GM19455 (cell line): ENCODE data around the gene ZEB2.

Experiments used
- ATAC-seq: cut with Tn5 transposase; IDR thresholded peaks from one replicate; pipeline ENCODE4 v1.9.1; 2021; ENCODE audit not compliant: unreplicated experiment

ZEB2 gene

DNA sequence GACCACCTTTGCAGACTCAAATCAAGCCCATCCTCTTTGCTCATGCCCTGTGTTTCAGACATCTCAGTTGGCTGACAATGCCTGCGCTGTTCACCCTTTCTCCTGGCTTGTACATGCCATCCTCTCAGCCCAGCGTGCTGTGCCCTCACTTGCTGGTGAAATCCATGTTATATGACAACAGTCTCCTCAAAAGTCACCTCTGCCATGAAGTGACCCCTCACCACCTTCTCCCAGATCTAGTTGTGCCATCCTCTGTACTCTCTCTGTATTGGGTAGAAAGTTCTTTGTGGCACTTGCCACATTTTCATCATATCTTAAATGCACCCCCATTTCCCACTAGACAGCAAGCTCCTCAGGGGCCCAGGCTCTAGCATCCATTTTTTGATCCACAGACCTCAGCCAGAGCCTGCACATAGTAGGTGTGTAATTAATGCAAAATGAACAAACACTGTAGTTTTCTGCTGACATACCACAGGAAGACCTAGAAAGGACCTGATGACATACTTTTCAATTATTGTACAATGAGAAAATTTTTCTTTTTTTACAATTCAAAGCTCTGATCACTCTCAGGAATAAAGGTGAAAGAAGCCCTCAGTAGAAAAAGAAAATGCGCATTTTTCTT is 22.8 kb downstream of the ZEB2 start:
- no peak for ATAC-seq

DNA sequence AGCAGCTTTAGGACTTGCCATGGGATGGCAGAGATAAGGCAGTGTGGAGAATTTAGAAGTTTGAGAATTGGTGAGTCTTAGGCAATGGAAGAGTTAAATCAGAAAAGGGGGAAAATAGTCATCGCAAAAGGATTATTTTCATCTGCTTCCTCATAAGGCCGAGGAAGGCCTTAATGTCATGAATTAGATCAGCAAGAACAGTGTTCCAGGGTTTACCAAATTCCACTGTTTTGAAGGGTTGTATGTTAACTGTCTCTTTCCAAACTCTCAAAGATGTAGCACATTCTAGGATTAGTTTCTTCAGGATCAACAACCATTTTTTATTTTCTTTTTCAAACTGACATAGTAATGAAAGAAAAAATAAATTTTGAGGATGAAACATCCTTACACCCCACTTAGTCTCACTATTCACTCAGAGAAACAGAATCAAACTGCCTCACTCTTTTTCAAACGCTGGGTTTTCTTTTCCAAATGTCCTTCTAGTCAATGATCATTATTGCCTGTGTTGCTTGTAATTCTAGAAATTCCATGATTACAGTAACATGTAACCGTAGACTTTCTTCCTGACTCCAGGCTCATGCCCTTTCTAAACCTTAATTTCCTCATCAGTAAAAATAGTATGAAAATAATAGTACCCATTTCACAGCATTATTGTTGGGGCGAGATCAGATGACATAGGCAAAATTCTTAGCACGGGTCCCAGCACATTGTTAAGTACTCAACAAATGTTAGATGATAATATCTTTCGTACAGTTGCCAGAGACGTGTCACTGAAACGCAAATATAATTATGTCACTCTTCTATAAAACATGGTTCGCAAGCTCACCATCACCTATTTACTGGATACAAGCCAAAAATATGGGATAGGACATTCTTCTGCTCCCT is 23.6 kb downstream of the ZEB2 start:
- no peak for ATAC-seq

DNA sequence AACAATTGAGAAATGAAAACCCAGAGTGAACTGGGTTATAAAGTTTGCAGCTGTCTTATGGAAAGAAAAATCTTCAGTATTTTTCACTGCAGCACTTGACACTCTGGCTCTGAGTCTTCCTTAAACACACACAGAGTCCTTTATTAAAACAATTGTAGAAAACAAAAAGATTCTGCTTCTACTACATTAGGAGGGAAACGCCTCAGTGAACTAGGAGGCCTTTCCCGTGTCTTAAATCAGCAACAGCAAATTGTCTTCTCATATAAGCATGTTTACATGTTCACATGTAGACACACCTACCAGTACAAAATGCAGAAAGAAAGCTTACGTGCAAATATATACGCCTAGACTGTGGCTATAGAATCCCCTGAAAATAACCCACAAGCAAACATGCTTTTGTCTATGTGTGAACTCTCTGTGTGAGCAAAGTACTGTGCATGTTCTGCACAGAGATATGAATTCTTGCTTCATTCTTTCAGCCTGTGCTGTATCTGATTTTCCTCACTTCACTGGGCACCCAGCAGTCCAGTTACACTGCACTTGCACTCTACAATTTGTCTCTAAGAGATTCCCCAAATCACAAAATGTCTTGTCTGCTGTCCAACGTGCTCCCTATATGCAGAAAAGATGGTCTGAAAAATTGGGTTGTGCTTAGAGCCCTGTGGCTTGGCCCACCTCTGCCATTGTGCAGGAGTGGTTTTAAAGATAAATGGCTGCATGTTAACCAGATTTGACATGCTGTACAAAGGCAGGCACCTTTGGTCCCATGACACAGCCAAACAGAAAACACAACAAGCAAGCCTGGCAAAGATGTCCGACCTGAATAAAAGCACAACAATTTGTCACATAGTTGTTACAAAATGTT is 24.5 kb downstream of the ZEB2 start:
- ATAC-seq = no peak

DNA sequence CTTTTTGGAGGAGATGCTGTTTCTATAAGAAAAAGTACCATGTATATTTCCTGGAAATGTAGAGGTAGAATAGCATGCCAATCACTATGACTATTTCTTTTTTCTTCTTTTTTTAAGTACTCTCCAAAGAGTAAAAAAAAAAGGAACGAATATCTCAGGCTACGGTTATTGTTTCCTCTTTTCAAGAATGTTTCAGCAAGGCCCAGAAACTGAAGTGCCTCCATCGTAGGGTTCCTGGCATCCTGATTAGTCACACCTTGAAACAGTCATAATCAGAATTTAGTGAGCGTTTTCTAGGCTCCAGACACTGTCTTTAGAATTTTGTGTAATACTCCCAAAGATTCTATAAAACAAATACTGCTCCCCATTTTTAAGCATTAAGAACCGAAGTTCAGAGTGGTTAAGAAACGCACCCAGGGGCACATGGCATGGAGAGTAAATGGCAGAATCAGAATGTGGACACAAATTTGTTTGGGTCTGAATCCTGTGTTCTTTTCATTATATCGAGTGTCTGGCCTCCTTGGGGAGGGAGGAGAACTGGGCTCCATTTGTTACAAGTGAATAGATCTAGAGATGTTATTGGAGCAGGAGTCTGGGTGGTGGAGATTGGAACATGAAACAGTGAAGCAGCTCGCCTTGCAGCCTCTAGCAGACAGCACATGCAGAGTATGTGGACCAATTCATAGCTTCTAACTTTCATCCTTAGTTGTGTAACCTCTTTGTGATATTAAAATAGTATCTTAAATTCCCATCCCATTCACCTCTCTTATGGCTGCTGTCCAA is 26.7 kb downstream of the ZEB2 start:
- no peak for ATAC-seq

DNA sequence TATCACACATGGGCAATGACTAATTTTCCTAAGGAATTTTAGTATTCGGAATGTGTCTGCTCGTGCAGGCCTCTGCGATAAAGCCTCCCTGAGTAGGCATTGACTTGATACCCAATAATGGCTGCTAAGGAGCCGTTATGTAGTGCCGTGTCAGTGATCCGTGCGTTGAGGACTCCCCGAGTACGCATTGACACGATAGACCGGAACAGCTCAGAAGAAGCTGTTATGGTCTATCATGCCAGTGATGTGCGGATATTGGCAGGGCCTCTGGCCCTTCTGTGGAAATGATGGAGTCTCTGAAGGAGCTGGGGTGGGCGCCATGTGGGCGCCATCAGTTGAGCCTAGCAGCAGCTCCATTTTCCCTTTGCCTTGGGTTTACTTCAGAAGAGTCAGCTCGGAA is 29.1 kb downstream of the ZEB2 start:
- ATAC-seq = no peak

DNA sequence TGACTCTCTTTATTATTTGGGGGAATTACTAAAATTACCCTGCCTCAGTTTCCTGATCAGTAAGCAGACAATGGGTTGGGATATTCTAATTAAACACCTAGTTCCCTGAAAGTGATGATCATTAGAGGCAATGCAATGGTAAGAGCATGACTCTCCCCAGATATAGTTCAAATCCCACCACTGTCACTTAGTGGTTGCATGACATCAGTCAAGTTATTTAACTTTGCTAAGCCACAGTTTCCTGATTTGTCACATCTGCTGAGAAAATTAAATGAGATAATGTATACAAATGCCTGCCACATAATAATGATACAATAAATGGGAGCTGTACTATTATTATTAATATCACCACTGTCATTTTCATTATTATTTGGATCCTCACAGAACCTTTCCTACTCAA is 29.9 kb downstream of the ZEB2 start:
- ATAC-seq = no peak

DNA sequence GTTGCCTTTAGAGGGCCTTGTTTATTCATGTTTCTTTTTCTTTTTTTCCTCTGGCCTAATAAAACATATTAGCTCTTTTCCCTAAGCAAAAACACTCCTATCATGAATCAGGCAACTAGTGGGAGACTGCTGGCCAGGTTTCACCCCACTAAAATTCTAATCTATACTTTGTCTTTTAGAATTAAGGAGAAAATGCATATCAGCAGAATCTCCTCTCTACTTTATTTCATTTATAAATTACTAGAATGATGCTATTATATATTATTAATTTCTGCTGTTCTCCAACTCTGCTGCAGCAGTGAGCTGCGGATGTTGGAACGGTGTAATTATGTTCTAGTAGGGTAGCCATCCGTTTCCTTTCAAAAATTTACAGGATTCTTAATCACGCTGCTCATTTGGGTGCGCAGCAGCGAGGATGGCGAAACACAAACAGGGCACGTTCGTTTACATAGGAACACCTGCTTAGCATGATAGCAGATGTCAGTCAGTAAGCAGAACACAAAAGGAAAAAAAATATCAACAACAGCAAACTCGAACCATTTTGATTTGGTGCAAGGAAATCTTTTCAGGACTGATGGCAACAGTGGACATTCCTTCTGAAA is 30.5 kb downstream of the ZEB2 start:
- no peak for ATAC-seq

DNA sequence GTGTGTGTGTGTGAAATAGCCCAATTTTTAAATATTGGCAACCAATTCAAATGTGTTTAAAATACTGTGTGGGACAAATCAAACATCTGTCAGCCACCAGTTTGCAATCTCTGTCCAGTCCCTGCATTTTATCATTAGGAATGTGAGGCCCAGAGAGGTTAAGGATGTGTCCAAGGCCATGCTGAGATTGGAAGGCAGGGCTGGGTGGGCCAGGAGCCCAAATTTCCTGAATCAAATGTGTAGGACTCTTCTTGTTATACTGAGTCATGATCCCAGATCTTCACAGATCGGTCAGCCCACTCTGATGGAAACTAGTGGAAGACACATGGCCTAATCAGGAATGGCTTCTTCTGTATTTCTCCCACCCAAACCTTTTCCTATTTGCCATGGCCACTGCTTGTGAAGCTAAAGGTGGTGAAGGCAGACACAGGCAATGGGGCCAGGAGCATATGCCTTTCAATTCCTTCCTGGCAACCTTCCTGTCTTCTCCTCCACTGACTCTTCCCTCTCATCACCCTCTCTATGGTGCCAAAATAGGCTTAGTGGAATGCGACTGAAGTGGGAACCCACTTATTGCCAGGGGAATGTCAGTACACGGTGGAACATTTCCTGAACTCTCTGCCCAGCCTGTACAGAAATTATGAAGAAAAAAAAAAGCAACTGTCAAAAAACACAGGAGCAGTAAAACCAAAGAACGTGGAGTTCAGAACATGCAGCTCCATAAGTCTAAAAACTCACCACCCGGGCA is 35.5 kb downstream of the ZEB2 start:
- no peak for ATAC-seq

DNA sequence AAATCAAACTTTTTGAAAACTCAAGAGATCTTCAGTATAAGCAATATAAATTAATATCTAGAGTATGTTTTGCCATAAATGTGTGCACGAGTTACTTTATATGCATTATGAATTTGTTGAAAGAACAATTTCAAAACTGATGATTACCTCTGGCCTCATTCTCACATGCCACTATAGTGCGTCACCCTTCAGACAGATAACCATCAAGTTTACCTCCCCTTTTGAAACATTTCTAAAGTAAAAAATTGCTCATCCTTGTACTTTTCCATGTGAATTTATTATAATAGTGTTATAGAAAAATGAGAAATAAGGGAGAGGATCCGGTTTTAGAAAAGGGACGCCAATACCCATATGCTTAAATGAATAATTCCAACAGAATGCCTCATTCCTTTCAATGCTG is 38.3 kb downstream of the ZEB2 start:
- ATAC-seq = no peak

DNA sequence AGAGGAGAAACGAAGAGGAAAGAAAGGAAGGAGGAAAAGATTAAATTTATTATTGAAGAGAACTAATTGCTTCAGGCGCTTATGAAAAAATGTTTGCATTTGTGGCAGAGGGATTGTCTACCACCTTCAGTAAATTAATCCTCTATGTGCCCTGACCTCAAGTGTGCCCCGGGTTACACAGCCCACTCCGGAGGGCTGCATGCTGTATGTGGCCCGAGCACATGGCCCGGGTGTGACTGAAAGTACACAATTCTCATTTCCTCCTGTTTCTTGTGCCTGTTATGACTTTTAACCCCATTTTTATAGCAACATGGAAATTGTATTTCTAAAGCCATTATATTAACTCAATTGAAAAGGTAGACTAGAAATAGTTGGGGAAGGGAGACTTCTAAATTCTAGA is 38.8 kb downstream of the ZEB2 start:
- no peak for ATAC-seq

DNA sequence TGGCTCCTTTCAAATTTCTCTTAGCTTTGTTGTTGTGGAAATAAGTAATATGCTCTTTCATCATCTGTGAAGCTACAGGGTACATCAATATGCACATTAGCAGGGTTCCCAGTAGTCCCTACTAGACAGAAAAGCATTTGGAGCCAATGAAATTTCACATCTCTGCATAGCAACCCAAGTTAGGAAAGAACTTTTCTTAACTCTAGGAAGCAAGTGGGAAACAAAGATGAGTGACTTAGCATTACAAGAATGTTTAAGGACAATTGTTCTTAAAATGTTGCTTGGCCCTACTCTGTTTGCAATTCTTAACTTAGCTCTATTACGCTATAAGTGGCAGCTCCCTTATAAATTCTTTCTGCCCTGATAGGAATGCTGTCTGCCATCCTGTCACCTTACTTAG is 39.6 kb downstream of the ZEB2 start:
- no peak for ATAC-seq

DNA sequence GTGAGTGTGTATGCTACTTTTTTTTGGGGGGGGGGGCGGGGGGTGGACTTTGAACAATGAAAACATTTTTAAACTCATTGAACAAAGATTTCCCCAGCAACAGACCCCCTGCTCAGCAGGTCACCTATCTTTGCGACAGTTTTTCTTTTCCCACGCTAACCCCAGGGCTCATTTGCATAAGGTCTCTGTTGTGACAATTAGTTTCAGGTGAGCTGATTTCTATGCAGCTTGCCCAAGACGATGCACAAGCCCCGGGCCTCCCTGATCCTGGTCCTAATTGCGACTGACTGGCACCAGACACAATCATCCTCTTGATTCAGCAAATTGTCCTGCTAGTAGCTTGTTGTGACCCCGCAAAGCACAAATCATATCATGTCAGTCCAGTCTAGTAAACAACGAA is 40.3 kb downstream of the ZEB2 start:
- no peak for ATAC-seq

DNA sequence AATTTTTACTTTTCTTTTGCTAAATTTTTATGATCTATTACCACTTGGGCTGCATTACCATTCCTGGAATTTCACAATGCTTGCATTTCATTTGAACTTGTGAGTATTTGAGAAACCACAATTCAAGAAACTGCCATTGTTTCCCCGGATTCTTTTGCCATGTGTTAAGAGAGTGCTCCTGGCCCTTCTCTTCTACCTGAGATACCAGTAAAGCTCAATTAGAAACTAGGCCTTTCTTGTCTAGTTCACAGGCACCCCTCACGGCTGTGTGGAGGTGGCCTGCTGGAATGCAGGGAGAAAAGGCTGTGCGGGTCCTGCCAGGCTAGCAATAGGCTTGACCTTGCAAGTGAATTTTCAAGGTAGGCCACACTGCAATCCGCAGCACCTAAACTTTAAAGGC is 40.8 kb downstream of the ZEB2 start:
- no peak for ATAC-seq

DNA sequence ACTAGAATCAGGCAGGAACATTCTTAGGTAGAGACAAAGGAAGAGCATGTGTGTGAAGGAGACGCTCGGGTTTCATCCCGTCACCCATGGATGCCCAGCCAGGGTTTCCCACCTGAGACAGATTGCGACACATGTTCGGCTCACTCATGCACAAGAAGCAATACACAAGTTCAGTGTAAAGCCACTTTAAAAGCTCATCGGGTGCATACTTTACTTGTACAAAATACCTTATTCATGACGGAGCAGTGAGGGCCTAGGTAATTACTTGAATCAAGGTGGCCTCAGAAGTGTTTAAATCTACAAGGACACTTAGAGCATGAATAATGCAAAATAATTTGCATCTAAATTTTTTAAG is 42.0 kb downstream of the ZEB2 start:
- ATAC-seq = no peak

DNA sequence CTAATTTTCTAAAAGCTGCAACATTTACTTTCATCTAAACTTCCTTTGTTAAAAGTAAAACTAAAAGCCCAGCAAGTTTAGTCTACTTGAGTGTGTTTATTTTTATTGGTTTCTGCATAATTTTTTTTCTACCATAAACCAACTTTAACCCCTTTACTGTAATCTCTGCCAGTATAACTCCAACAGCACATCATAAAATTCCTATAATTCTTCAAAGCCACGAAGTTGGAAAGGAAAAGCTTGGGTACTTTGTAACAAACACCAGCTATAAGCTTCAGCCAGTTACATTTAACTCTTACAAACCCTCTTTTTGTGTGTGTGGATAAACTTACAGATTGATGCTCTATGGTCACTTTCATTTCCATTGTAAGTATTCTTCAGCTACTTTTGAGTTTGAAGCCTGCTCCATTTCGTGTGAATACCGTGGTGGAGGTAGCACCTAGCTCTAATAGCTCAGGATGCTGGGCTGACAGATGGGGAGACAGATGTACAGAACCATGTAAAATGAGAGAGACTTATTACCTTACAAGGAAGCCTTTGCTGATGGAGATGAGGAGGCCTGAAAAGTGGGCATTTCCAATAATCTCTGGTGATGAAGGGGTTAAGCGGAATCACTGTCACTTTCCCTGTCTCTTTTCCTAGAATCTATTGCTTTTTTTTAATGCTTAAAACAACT is 42.5 kb downstream of the ZEB2 start:
- ATAC-seq = no peak

DNA sequence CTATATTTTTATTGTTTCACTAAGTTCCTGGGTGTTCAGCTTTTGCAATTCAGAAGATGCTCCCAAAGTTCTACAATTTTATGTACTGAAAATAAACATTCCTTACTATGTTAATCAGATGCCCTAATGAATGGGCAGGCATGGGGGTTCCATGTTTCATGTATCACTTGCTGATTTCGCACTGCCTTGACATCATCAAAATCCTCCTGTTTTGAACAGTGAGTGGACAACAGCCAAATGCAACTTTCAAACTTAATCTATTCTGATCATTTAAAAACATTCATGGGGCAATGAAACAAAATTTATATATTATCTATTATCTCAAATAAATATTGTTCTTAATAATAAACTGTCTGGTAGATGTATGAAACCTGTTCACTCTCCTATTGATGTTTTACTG is 43.2 kb downstream of the ZEB2 start:
- ATAC-seq = no peak

DNA sequence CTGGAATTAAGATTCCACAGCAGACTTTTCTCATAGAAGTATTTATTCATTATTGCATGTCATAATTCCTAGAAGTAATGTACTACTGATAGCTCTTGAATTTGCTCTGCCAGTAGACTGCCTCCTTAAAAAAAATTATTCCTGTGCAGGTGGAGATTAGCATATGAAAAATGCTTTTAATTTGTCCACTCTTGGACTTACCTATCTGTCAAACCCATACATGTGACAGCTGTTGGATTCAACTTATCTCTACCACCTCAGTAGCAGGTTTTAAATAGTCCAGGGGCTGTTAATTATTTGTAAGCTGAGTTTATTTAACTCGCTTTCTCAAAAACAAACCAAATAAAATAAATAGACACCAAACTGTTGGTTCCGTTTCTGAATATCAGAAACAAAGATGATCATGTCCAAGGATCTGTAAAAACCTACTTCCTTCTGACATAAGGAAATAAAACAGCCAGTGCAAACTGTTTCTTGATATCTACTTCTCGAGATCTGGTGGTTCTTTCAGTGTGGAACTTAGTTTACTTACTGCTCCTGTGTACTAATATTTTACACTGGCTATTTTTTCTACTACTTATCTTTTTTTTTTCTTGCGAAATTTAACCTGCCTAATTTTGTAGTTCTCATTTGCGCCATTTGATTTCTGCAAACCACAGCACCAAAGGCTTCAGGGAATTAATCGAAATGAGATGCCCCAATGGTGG is 44.2 kb downstream of the ZEB2 start:
- ATAC-seq = no peak

DNA sequence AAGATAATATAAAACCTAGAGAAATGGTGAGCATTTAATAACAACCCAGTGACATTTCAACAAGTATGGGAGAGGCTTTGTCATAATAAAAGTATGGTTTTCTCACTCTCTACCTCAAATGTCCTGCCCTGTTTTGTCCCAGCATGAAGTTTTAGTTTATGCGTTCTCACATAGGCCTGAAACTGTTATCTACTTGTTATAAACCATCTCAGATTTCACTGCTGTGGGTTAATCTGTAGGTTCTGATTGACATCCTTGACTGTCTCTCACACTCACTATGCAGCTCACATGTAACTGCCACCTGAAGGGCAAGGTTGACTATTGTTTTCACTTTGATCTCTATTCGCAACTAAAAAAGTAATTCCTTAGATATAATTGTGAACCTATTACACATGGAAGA is 44.9 kb downstream of the ZEB2 start:
- no peak for ATAC-seq

DNA sequence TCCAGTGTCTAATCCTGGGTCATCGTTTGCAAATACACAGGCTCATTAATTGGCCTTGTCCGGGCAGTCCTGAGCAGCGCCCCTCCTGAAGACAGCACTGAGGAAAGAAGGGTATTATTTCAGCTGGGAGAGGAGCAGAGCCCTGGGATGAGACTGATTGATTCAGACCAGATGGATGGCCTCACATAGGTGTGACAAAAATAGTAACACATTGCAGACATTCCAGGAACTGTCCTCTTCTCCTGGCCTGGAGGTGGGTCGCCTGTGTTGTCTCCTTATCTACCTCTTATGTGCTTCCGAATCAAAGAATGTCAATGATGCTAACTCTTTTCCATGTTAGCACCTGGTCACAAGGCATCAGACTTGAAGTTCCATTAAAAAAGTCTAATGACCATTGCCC is 45.9 kb downstream of the ZEB2 start:
- no peak for ATAC-seq
